ENCODE results near the gene SPATA31C1.

Gene SPATA31C1

GRCh38 chr9:87889882-87890252, 27.9 kb upstream of the SPATA31C1 start:
- no peak for TF ChIP-seq SP1 (IDR thresholded peaks at IDR 0.05)
- TF ChIP-seq FOXK2 (IDR thresholded peaks at IDR 0.05) = no peak
- no peak for TF ChIP-seq LEF1 (IDR thresholded peaks at IDR 0.05; ENCODE audit: borderline replicate concordance)
- no peak for TF ChIP-seq NFRKB (IDR thresholded peaks at IDR 0.05)
- no peak for TF ChIP-seq BHLHE40 (IDR thresholded peaks at IDR 0.05; ENCODE audit: borderline replicate concordance)
- no peak for TF ChIP-seq ZNF384 (IDR thresholded peaks at IDR 0.05)
- TF ChIP-seq L3MBTL2 (conservative IDR thresholded peaks at IDR 0.05) = no peak
- no peak for TF ChIP-seq CTBP1 (IDR thresholded peaks at IDR 0.05; ENCODE audit: borderline replicate concordance)
- TF ChIP-seq ELF4 (IDR thresholded peaks at IDR 0.05) = no peak
- TF ChIP-seq FOXA1 (IDR thresholded peaks at IDR 0.05) = no peak
- no peak for TF ChIP-seq PKNOX1 (IDR thresholded peaks at IDR 0.05)
- no peak for TF ChIP-seq TARDBP (IDR thresholded peaks at IDR 0.05)
- no peak for TF ChIP-seq FOXM1 (IDR thresholded peaks at IDR 0.05; ENCODE audit: borderline replicate concordance)
- TF ChIP-seq ARNT (IDR thresholded peaks at IDR 0.05) = no peak
- no peak for TF ChIP-seq HDGF (IDR thresholded peaks at IDR 0.05; ENCODE audit: borderline replicate concordance)
- ChIA-PET CTCF (no interaction called here), POLR2A (no interaction called here)
- DNase-seq (ENCODE audit: extremely low spot score) = peak; percentile 1

- ChIA-PET POLR2A (no interaction called here), CTCF (no interaction called here)
- TF ChIP-seq HDGF (IDR thresholded peaks at IDR 0.05; ENCODE audit: borderline replicate concordance) = no peak
- no peak for TF ChIP-seq LEF1 (IDR thresholded peaks at IDR 0.05; ENCODE audit: borderline replicate concordance)
- no peak for TF ChIP-seq ELF4 (IDR thresholded peaks at IDR 0.05)
- no peak for TF ChIP-seq SP1 (IDR thresholded peaks at IDR 0.05)
- no peak for TF ChIP-seq SUZ12 (IDR thresholded peaks at IDR 0.05)
- no peak for TF ChIP-seq ZNF384 (IDR thresholded peaks at IDR 0.05)
- no peak for TF ChIP-seq FOXA1 (IDR thresholded peaks at IDR 0.05)
- TF ChIP-seq FOXM1 (IDR thresholded peaks at IDR 0.05; ENCODE audit: borderline replicate concordance) = no peak
- no peak for TF ChIP-seq CTBP1 (IDR thresholded peaks at IDR 0.05; ENCODE audit: borderline replicate concordance)
- no peak for TF ChIP-seq TARDBP (IDR thresholded peaks at IDR 0.05)
- TF ChIP-seq NFRKB (IDR thresholded peaks at IDR 0.05) = no peak
- TF ChIP-seq PKNOX1 (IDR thresholded peaks at IDR 0.05) = no peak
- TF ChIP-seq L3MBTL2 (conservative IDR thresholded peaks at IDR 0.05) = no peak
- peak; percentile 4 for DNase-seq (ENCODE audit: extremely low spot score)
Observed at GRCh38 chr9:87890837-87891236, 26.9 kb upstream of the SPATA31C1 start.

- POLR2A ChIA-PET = no interaction called here
- DNase-seq (ENCODE audit: extremely low spot score) = no peak
- no peak for TF ChIP-seq HDGF (IDR thresholded peaks at IDR 0.05; ENCODE audit: borderline replicate concordance)
- no peak for TF ChIP-seq SUZ12 (IDR thresholded peaks at IDR 0.05)
- no peak for TF ChIP-seq PKNOX1 (IDR thresholded peaks at IDR 0.05)
- TF ChIP-seq FOXA1 (IDR thresholded peaks at IDR 0.05) = no peak
- no peak for TF ChIP-seq SP1 (IDR thresholded peaks at IDR 0.05)
- TF ChIP-seq ZNF384 (IDR thresholded peaks at IDR 0.05) = no peak
- TF ChIP-seq BHLHE40 (IDR thresholded peaks at IDR 0.05; ENCODE audit: borderline replicate concordance) = no peak
- no peak for TF ChIP-seq L3MBTL2 (conservative IDR thresholded peaks at IDR 0.05)
- no peak for TF ChIP-seq ARNT (IDR thresholded peaks at IDR 0.05)
- TF ChIP-seq LEF1 (IDR thresholded peaks at IDR 0.05; ENCODE audit: borderline replicate concordance) = no peak
- TF ChIP-seq FOXK2 (IDR thresholded peaks at IDR 0.05) = no peak
- CTCF ChIA-PET = no interaction called here
Observed at GRCh38 chr9:87891754-87892153, 26.0 kb upstream of the SPATA31C1 start.

GRCh38 chr9:87892956-87893355, 24.8 kb upstream of the SPATA31C1 start:
- no peak for DNase-seq (ENCODE audit: extremely low spot score)
- TF ChIP-seq FOXM1 (IDR thresholded peaks at IDR 0.05; ENCODE audit: borderline replicate concordance) (no peak), ARNT (IDR thresholded peaks at IDR 0.05) (no peak), HDGF (IDR thresholded peaks at IDR 0.05; ENCODE audit: borderline replicate concordance) (no peak), SUZ12 (IDR thresholded peaks at IDR 0.05) (no peak), NFRKB (IDR thresholded peaks at IDR 0.05) (no peak), ZNF384 (IDR thresholded peaks at IDR 0.05) (no peak)
- CTCF ChIA-PET = no interaction called here
- POLR2A ChIA-PET = no interaction called here

GRCh38 chr9:87894998-87895625, 22.6 kb upstream of the SPATA31C1 start:
- no peak for TF ChIP-seq BHLHE40 (IDR thresholded peaks at IDR 0.05; ENCODE audit: borderline replicate concordance)
- TF ChIP-seq NFRKB (IDR thresholded peaks at IDR 0.05) = no peak
- no peak for TF ChIP-seq SUZ12 (IDR thresholded peaks at IDR 0.05)
- ChIA-PET POLR2A (no interaction called here), CTCF (no interaction called here)
- peak; percentile 20 for DNase-seq (ENCODE audit: extremely low spot score)

- TF ChIP-seq BHLHE40 (IDR thresholded peaks at IDR 0.05; ENCODE audit: borderline replicate concordance) (no peak), HDGF (IDR thresholded peaks at IDR 0.05; ENCODE audit: borderline replicate concordance) (no peak), CTBP1 (IDR thresholded peaks at IDR 0.05; ENCODE audit: borderline replicate concordance) (no peak), TARDBP (IDR thresholded peaks at IDR 0.05) (no peak), SP1 (IDR thresholded peaks at IDR 0.05) (no peak), ELF4 (IDR thresholded peaks at IDR 0.05) (no peak), ZNF384 (IDR thresholded peaks at IDR 0.05) (no peak), PKNOX1 (IDR thresholded peaks at IDR 0.05) (no peak), FOXK2 (IDR thresholded peaks at IDR 0.05) (no peak), NFRKB (IDR thresholded peaks at IDR 0.05) (no peak), FOXM1 (IDR thresholded peaks at IDR 0.05; ENCODE audit: borderline replicate concordance) (no peak), ARNT (IDR thresholded peaks at IDR 0.05) (no peak)
- ChIA-PET POLR2A (no interaction called here), CTCF (no interaction called here)
- peak; percentile 0 for DNase-seq (ENCODE audit: extremely low spot score)
Observed at GRCh38 chr9:87896891-87897290, 20.9 kb upstream of the SPATA31C1 start.

Data from HEK293T (cell line).